ENCODE data around the gene SLC17A7. TPM values are rescaled to one million over a fixed set of nuclear protein-coding genes. Genes with fewer than 3 reads are reported as not detected.
A peak's percentile ranks its signal among the peaks of the same experiment; 100 is the strongest.

SLC17A7 gene
- total and polyA plus RNA-seq, 9 of the 15 experiments (the other 6 are each of a cell fraction or from before 2014, with no cell fraction given): 1.1 to 15.7 (median 2.4) TPM

DNA sequence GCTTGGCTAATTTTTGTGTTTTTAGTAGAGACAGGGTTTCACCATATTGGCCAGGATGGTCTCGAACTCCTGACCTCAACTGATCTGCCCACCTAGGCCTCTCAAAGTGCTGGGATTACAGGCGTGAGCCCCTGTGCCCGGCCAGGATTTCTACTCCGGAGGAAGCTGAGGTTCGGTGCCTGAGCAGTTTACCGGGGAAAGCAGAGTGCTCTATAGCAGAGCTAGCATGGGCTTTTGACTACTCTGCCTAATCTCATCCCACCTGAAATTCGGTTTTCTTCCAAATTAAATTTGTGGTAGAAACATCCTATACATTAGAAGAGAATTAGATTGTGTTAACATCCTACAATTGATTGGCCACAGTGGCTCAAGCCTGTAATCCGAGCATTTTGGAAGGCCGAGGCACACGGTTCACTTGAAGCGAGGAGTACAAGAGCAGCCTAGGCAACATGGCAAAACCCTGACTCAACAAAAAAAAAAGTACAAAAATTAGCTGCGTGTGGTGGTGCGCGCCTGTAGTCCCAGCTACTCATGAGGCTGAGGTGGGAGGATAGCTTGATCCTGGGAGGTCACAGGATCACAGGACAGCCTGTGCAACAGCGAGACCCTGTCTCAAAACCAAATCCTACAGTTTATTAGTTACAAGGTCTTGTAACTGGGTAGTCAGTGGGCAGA lies 47.7 kb upstream of the SLC17A7 start (continued):
- no peak for TF ChIP-seq ID3 (CRISPR knock-in tag; IDR thresholded peaks at IDR 0.05)
- TF ChIP-seq ID3 (tag; IDR thresholded peaks at IDR 0.05): no peak
- TF ChIP-seq, protein P1, sequence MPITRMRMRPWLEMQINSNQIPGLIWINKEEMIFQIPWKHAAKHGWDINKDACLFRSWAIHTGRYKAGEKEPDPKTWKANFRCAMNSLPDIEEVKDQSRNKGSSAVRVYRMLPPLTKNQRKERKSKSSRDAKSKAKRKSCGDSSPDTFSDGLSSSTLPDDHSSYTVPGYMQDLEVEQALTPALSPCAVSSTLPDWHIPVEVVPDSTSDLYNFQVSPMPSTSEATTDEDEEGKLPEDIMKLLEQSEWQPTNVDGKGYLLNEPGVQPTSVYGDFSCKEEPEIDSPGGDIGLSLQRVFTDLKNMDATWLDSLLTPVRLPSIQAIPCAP (CRISPR knock-in tag; IDR thresholded peaks at IDR 0.05; ENCODE audit: borderline replicate concordance): no peak
- no peak for TF ChIP-seq CHD2 (IDR thresholded peaks at IDR 0.05; ENCODE audit: low read depth, low read length)
- TF ChIP-seq NFIC (IDR thresholded peaks at IDR 0.05): no peak
- TF ChIP-seq MITF (IDR thresholded peaks at IDR 0.05): no peak
- TF ChIP-seq, protein P2, sequence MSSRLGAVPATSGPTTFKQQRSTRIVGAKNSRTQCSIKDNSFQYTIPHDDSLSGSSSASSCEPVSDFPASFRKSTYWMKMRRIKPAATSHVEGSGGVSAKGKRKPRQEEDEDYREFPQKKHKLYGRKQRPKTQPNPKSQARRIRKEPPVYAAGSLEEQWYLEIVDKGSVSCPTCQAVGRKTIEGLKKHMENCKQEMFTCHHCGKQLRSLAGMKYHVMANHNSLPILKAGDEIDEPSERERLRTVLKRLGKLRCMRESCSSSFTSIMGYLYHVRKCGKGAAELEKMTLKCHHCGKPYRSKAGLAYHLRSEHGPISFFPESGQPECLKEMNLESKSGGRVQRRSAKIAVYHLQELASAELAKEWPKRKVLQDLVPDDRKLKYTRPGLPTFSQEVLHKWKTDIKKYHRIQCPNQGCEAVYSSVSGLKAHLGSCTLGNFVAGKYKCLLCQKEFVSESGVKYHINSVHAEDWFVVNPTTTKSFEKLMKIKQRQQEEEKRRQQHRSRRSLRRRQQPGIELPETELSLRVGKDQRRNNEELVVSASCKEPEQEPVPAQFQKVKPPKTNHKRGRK (tag; IDR thresholded peaks at IDR 0.05): no peak
- no peak for TF ChIP-seq MECOM (CRISPR knock-in tag; IDR thresholded peaks at IDR 0.05)
- TF ChIP-seq HDAC1 (IDR thresholded peaks at IDR 0.05): 0 out of 4 replicates have a peak, but pooled peaks of 1 of the 2 experiments have one; percentile 6
- no peak for TF ChIP-seq RAD21 (CRISPR knock-in tag; conservative IDR thresholded peaks at IDR 0.05 in 1 of 2, IDR thresholded peaks at IDR 0.05 in 1 of 2)
- no peak for TF ChIP-seq ETV1 (tag; conservative IDR thresholded peaks at IDR 0.05; ENCODE audit: low read depth)
- TF ChIP-seq HDAC6 (IDR thresholded peaks at IDR 0.05; ENCODE audit: low read depth, low read length): no peak
- no peak for TF ChIP-seq ZNF3 (CRISPR knock-in tag; IDR thresholded peaks at IDR 0.05)
- TF ChIP-seq, protein P3, sequence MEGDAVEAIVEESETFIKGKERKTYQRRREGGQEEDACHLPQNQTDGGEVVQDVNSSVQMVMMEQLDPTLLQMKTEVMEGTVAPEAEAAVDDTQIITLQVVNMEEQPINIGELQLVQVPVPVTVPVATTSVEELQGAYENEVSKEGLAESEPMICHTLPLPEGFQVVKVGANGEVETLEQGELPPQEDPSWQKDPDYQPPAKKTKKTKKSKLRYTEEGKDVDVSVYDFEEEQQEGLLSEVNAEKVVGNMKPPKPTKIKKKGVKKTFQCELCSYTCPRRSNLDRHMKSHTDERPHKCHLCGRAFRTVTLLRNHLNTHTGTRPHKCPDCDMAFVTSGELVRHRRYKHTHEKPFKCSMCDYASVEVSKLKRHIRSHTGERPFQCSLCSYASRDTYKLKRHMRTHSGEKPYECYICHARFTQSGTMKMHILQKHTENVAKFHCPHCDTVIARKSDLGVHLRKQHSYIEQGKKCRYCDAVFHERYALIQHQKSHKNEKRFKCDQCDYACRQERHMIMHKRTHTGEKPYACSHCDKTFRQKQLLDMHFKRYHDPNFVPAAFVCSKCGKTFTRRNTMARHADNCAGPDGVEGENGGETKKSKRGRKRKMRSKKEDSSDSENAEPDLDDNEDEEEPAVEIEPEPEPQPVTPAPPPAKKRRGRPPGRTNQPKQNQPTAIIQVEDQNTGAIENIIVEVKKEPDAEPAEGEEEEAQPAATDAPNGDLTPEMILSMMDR (IDR thresholded peaks at IDR 0.05 in 2 of 3, conservative IDR thresholded peaks at IDR 0.05 in 1 of 3; ENCODE audit: insufficient read depth in 2 of 3, low read depth in 1 of 3, low read length in 3 of 3): no peak
- TF ChIP-seq HNRNPUL1 (IDR thresholded peaks at IDR 0.05; ENCODE audit: low read length): no peak
- no peak for TF ChIP-seq ZNF165 (CRISPR knock-in tag; IDR thresholded peaks at IDR 0.05; ENCODE audit: borderline replicate concordance)
